ENCODE measurements around the gene SEC16B.

Gene SEC16B

DNA sequence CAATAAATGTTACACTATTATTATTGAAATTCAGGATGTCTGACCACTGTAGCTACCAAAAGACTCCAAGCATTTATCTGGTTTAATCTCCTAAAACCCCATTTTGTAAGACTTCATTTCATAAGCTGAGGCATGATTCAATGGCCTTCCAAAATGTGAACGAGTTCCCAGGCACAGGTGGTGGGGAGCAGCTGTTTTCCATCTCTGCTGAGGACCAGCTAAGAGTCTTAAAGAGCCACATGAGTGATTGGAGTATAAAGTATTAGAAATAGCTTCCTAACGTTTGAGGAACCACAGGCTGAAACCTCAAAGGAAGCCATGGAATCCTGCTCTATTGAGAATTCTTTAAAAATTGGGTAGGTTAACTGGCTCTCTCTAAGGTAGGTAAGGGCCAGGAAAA is 44.9 kb downstream of the SEC16B start:
- H3K9me3 Mint-ChIP-seq = no peaks in the 10 kb centered on the region
- no peaks in the 10 kb centered on the region for H3K36me3 Mint-ChIP-seq
- H3K4me1 Mint-ChIP-seq = peaks cover 0 to 5% of the 10 kb centered on the region in 2 donors
- no peak for DNase-seq
- ATAC-seq (replicated peaks) = no peak
- H3K4me3 Mint-ChIP-seq = no peak overlapping the region
- no peak overlapping the region for H3K27ac Mint-ChIP-seq
- no peaks in the 10 kb centered on the region for H3K27me3 Mint-ChIP-seq

GRCh38 chr1:177923441-177923840 is 46.4 kb downstream of the SEC16B start:
- Mint-ChIP-seq H3K9me3 (no peaks in the 10 kb centered on the region), H3K4me3 (no peak overlapping the region), H3K27me3 (peaks cover 0 to 2% of the 10 kb centered on the region in 2 donors), H3K27ac (no peak overlapping the region), H3K36me3 (no peaks in the 10 kb centered on the region), H3K4me1 (no peaks in the 10 kb centered on the region)
- DNase-seq (no peak), ATAC-seq (replicated peaks) (no peak)

GRCh38 chr1:177922209-177922608 is 47.6 kb downstream of the SEC16B start:
- H3K4me1 Mint-ChIP-seq = no peaks in the 10 kb centered on the region
- H3K27me3 Mint-ChIP-seq = peaks cover 0 to 4% of the 10 kb centered on the region in 2 donors
- no peak overlapping the region for H3K27ac Mint-ChIP-seq
- no peak overlapping the region for H3K4me3 Mint-ChIP-seq
- no peaks in the 10 kb centered on the region for H3K9me3 Mint-ChIP-seq
- ATAC-seq (replicated peaks) (no peak), DNase-seq (no peak)
- no peaks in the 10 kb centered on the region for H3K36me3 Mint-ChIP-seq

DNA sequence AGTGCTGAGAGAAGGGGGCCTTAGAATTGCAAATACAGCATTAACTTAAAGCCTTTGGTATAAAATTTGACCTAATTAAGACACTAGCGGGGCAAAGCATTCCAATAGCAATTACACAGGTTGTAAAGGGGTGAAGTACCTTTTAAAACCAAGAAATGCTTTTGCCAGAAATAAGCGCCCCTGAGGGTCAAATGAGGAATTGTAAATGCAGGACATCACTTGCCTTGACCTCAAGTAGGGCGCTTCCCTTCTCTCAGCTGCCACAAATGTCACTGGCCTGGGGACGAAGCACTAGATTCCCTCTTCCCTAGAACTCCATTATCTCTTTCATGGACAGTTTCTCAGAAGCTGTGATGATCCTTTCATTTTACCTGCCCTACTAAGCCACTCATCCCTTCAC is 48.3 kb downstream of the SEC16B start:
- ATAC-seq (replicated peaks) = no peak
- no peak for DNase-seq
- Mint-ChIP-seq H3K4me1 (no peaks in the 10 kb centered on the region), H3K36me3 (no peaks in the 10 kb centered on the region), H3K9me3 (no peaks in the 10 kb centered on the region), H3K27me3 (peaks cover 0 to 4% of the 10 kb centered on the region in 2 donors), H3K4me3 (no peak overlapping the region), H3K27ac (no peak overlapping the region)

DNA sequence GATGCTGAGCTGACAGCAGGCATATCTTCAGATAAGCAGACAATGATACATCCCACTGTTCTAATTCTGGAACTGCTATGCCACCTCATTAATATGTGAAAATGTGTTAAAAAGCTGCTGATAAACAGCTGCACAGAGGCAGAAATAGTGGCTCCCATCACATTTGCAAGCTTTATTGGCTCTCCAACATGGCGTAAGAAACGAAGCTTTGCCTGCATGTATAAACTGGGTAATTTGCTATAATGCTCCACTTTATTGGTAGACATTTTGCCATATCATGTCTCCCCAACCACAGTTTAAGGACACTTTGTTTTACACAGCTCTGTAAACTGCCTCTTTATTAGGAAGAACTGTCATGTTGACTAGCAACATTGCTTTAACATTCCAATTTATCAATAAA is 49.8 kb downstream of the SEC16B start:
- Mint-ChIP-seq H3K4me1 (no peaks in the 10 kb centered on the region), H3K36me3 (no peaks in the 10 kb centered on the region), H3K27me3 (peaks cover 0 to 4% of the 10 kb centered on the region in 2 donors), H3K27ac (no peak overlapping the region), H3K9me3 (no peaks in the 10 kb centered on the region), H3K4me3 (no peak overlapping the region)
- no peak for ATAC-seq (replicated peaks)
- DNase-seq = no peak

DNA sequence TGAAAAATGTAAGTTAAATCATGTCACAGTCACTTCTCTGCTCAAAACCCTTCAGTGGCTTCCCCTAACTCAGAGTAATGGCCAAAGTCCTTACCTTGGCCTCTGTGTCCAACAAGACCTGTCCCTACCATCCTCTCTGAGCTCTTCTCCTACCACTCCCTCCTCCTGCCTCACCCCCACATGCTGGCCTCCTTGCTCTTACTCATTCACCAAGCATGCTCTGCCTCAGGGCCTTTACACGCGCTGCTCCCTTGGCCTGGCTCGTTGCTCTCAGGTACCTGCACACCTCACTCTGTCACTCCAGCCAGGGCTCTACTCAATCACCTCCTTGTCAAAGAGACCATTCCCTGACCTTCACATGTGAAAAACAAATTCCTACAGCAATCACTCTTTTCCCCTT is 54.2 kb downstream of the SEC16B start:
- H3K4me1 Mint-ChIP-seq = no peaks in the 10 kb centered on the region
- ATAC-seq (replicated peaks) = no peak

GRCh38 chr1:177914603-177915002 is 55.3 kb downstream of the SEC16B start:
- Mint-ChIP-seq H3K27ac (no peak overlapping the region), H3K4me3 (no peak overlapping the region), H3K4me1 (no peaks in the 10 kb centered on the region), H3K27me3 (peaks cover 7 to 11% of the 10 kb centered on the region in 2 donors), H3K9me3 (no peaks in the 10 kb centered on the region), H3K36me3 (no peaks in the 10 kb centered on the region)
- no peak for DNase-seq
- no peak for ATAC-seq (replicated peaks)

More for the DNA sequence above, 54.2 kb downstream of the SEC16B start:
- DNase-seq = no peak
- Mint-ChIP-seq H3K27me3 (peaks cover 4 to 6% of the 10 kb centered on the region in 2 donors), H3K27ac (no peak overlapping the region), H3K4me3 (no peak overlapping the region), H3K9me3 (no peaks in the 10 kb centered on the region), H3K36me3 (no peaks in the 10 kb centered on the region)

DNA sequence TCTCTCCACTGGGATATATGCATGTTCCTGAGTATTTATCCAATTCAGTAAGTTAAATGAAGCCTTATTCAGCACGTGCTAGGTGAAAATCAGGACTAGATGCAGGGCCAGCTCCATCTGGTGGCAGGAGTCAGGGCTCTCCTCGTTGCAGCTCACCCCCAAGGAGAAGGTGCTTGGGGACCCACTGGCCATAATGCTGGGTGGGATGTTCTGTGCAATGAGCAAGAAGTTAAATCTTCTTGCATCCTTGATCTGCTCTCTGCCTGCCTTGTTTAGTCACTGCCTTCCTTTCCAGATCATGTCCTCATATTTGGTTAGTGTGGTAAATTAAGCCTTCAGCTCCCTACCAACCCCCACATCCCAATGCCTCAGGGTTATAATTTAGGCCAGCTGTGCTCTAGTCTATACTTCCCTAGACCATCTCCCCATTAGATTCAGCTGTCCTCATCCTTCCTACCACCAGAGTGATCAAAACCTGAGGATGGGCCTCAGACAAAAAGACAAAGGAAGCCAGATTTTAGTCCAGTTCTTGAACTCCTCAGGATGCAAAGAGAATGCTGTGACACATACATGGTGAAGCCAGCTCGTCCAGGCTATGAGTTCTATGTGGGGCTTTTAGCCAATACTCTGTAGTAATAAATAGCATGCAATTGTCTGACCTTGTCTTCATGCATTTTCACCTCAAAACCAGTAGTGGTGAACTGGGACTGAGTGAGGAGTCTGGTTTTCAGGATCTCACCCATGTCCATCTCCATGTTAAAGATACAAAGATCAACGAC is 55.9 kb downstream of the SEC16B start:
- Mint-ChIP-seq H3K9me3 (no peaks in the 10 kb centered on the region), H3K4me1 (no peaks in the 10 kb centered on the region), H3K27me3 (peaks cover 8 to 11% of the 10 kb centered on the region in 2 donors), H3K36me3 (no peaks in the 10 kb centered on the region), H3K27ac (no peak overlapping the region), H3K4me3 (no peak overlapping the region)
- no peak for ATAC-seq (replicated peaks)
- DNase-seq = no peak

DNA sequence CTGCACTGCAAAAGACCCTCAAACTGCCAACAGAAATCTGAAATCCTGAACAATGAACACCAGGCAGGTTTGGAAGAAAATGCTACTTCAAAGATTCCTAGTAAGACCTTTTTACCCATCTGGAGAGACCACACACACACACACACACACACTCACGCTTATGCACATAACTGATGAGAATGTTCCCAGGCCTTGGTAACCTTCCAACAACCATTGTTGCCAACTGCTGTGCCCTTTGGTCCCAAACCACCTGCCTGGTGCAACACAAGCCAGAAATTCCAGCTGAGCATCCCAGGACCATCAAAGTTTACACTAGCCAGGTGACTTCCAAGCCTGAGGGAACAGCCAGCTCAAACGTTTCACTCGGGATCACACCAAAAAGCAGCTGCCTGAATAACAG is 56.9 kb downstream of the SEC16B start:
- DNase-seq (no peak), ATAC-seq (replicated peaks) (no peak)
- Mint-ChIP-seq H3K27ac (no peak overlapping the region), H3K4me1 (no peaks in the 10 kb centered on the region), H3K4me3 (no peak overlapping the region), H3K27me3 (peaks cover 7 to 11% of the 10 kb centered on the region in 2 donors), H3K9me3 (no peaks in the 10 kb centered on the region), H3K36me3 (no peaks in the 10 kb centered on the region)

- Mint-ChIP-seq H3K4me3 (no peak overlapping the region), H3K27ac (no peak overlapping the region), H3K36me3 (no peaks in the 10 kb centered on the region), H3K9me3 (no peaks in the 10 kb centered on the region), H3K27me3 (peaks cover 7 to 11% of the 10 kb centered on the region in 2 donors), H3K4me1 (no peaks in the 10 kb centered on the region)
- ATAC-seq (replicated peaks) (no peak), DNase-seq (no peak)
Measured at GRCh38 chr1:177909416-177909815, 60.4 kb downstream of the SEC16B start.

DNA sequence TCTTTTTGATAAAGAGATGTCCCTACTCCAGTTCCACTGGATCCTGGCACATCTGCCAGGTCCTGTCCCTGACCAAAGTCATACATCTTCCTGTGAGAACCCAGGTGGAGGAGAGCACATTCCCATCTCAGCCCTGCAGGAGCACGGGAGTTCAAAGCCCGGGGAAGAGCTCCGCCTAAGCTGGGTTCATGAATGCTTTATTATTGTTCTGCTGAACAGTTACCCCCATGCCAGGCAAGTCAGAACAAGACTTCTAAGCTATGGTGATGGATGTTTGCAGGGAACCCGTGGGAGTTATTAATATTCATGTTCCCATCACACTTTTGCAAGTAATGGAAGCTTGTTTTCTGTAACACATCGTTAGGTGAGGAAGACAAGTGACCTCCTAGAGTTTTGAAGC is 62.9 kb downstream of the SEC16B start:
- ATAC-seq (replicated peaks) (no peak), DNase-seq (no peak)
- H3K4me3 Mint-ChIP-seq = no peak overlapping the region
- H3K27ac Mint-ChIP-seq = no peak overlapping the region
- H3K27me3 Mint-ChIP-seq = peaks cover 7% of the 10 kb centered on the region in 2 donors
- H3K4me1 Mint-ChIP-seq = no peaks in the 10 kb centered on the region
- H3K36me3 Mint-ChIP-seq = no peaks in the 10 kb centered on the region
- H3K9me3 Mint-ChIP-seq = no peaks in the 10 kb centered on the region

DNA sequence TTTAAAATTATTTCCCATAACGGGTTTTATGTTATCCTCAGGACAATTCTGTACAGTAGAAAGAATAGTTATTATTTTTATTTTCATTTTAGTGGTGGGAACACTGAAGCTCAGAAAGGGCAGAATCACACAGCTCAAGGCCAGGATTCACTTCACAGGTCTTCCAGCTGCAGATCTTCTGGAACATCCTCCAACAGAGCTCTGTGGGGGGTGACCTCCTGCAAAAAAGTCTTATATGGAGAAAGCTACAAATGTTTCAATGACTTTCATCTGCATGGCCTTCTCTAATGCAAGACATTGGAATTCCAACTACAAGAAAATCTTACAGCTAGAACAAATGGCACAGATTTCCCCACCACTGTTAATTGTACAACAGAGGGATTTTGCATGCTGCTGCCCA is 64.2 kb downstream of the SEC16B start:
- Mint-ChIP-seq H3K4me3 (no peak overlapping the region), H3K9me3 (peaks cover 0 to 3% of the 10 kb centered on the region in 2 donors), H3K4me1 (no peaks in the 10 kb centered on the region), H3K27me3 (peaks cover 5 to 7% of the 10 kb centered on the region in 2 donors), H3K27ac (no peak overlapping the region), H3K36me3 (no peaks in the 10 kb centered on the region)
- DNase-seq (no peak), ATAC-seq (replicated peaks) (no peak)

- Mint-ChIP-seq H3K36me3 (no peaks in the 10 kb centered on the region), H3K27me3 (no peaks in the 10 kb centered on the region), H3K9me3 (peaks cover 0 to 6% of the 10 kb centered on the region in 2 donors), H3K4me3 (no peak overlapping the region), H3K4me1 (no peaks in the 10 kb centered on the region), H3K27ac (no peak overlapping the region)
- no peak for ATAC-seq (replicated peaks)
- DNase-seq = no peak
Measured at GRCh38 chr1:177902266-177902665, 67.6 kb downstream of the SEC16B start.

DNA sequence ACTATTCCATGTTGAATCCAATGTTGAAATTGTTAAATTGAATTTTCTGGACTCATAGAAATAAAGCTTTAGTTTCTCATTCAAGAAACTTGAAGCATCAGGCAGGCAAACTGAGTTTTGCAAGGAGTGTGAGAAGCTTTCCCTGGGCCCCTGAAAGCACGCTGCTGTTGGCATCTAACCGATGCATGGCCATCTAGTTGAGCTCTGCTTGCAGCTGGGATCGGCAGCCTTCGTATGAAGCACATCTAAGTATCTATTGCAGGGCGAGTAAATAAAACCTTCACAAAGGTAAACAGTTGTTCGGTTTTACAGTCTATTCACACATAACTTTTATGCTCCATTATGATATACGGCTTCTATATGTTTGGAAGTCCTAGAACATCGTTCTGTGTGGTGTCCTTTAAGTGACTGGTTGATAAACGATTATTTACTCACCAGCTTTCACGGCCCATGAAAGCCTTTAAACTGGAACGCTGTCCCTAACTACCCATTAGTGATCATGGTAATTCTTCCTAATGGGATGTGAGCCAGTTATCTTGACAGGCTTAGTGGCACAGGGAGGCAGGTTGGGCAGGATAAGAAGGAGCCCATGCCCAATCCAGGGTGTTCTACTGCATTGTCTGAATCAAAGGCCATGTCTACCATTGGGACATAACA is 71.7 kb downstream of the SEC16B start:
- Mint-ChIP-seq H3K27ac (no peak overlapping the region), H3K4me3 (no peak overlapping the region), H3K27me3 (no peaks in the 10 kb centered on the region), H3K9me3 (peaks cover 0 to 8% of the 10 kb centered on the region in 2 donors), H3K36me3 (no peaks in the 10 kb centered on the region), H3K4me1 (no peaks in the 10 kb centered on the region)
- DNase-seq (no peak), ATAC-seq (replicated peaks) (no peak)

DNA sequence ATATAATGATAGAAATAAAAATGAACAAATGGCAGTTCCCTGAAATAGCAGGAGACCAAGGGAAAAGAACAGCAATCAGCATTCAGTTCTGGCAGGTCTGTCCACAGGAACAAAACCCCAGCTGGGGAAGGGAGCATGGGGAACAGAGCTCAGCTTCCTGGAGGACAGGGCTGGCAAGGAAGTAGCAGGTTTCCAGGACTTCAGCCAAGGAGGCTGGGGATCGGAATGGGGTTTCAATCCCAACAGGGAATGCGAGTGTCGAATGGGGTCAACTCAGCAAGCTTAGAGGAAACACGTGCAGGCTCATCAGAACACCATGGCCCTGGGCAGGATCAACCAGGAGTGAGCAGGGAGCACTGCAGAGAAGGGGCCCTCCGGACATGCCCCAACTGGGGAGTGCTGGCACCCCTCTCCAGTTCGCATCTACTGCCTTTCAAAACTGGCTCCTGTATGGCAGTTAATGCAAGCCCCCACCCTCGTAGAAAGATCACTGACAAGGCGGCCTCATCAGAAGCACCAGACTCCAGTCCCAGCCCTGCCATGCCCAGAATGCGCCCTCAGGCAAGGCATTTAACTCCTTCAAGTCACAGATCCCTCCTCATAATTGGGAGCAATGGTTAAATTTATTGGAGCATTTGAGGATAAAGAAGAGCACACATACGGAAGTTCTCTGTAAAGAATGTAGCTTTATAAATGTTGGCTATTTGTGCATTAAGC is 72.4 kb downstream of the SEC16B start:
- ATAC-seq (replicated peaks) (no peak), DNase-seq (no peak)
- Mint-ChIP-seq H3K27ac (no peak overlapping the region), H3K4me3 (no peak overlapping the region), H3K27me3 (no peaks in the 10 kb centered on the region), H3K4me1 (no peaks in the 10 kb centered on the region), H3K9me3 (peaks cover 4 to 12% of the 10 kb centered on the region in 2 donors), H3K36me3 (no peaks in the 10 kb centered on the region)

Measured in stimulated activated naive B cell treated with anti-CD40 and anti-IgM and Interleukin-4, amounts not matched to agents 10 μg/mL and 1 μg/mL and 100 μg/mL, for 72 hours (primary cell).